ENCODE data around the gene CBX8. TPM values are rescaled to one million over a fixed set of nuclear protein-coding genes. Genes with fewer than 3 reads are reported as not detected.

Gene CBX8
- total RNA-seq, 2 experiments from 2014 or later = 7.0 to 9.4 TPM

- Mint-ChIP-seq H3K27ac (no peak overlapping the region), H3K27me3 (peaks cover 42% of the 10 kb centered on the region), H3K36me3 (ENCODE audit: low read depth) (no peaks in the 10 kb centered on the region), H3K9me3 (no peaks in the 10 kb centered on the region), H3K4me3 (no peak overlapping the region), H3K4me1 (ENCODE audit: low read depth) (peaks cover 19% of the 10 kb centered on the region)
- ATAC-seq (no peak), DNase-seq (no peak)
- intact Hi-C loops (cut with micrococcal nuclease) = loop anchor here (10.0 kb wide), 2 partner anchors 96 to 246 kb away; no protein-coding TSS in a partner anchor
- ChIA-PET POLR2A (interaction anchor here (0.6 to 1.0 kb wide), 2 partner anchors 11 to 276 kb away, joined by 3 read pairs; no protein-coding TSS in a partner anchor), CTCF (interaction anchor here (0.8 to 1.4 kb wide), 4 partner anchors 14 to 97 kb away, joined by 3 read pairs; no protein-coding TSS in a partner anchor)
- no peak for TF ChIP-seq CTCF (IDR thresholded peaks at IDR 0.05)
These were observed 47.6 kb downstream of the CBX8 start for GRCh38 chr17:79749156-79749815.

DNA sequence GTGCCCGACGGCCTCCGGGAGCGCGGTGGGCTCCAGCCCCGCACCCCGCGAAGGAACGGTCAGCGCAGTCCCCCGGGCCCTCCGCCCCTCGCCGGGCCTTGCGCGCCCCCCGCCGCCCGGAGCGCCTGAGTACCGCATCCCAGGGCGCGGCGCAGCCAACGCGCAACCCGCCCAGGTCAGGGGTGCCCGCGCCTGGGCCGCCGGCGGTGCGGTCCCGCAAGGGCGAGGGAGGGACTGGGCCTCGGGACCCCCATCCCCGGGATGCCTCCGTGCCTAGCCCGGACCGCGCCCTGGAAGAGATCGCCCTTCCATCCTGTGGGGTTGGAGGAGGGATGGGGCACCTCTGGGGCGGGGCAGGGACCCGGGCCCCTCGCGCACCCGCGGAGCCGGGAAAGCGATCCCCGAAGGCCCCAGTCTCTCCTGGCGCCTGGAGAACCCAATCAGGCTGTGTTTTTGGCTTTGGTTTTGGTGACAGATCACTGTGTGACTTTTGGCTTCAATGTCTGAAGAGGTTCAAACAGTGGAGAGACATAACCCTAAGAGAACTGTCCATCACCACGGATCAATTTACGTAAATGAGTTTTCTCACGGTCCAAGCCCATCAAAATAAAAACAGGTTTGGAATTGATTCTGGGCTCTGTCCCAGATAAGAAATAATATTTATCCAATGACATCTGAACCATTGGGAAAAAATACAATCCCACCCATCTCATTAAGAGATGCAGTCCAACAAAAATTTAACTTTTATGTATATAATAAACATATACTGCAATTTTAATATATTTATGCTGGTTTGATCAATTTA lies 48.4 kb downstream of the CBX8 start:
- no peak overlapping the region for H3K27ac Mint-ChIP-seq
- DNase-seq (no peak), ATAC-seq (no peak)
- ChIA-PET CTCF (no interaction called here), POLR2A (no interaction called here)
- intact Hi-C loops (cut with micrococcal nuclease) = loop anchor here (10.0 kb wide), 2 partner anchors 96 to 246 kb away; no protein-coding TSS in a partner anchor
- H3K9me3 Mint-ChIP-seq = no peaks in the 10 kb centered on the region
- no peak overlapping the region for H3K4me3 Mint-ChIP-seq
- no peaks in the 10 kb centered on the region for H3K36me3 Mint-ChIP-seq (ENCODE audit: low read depth)
- peaks cover 42% of the 10 kb centered on the region for H3K27me3 Mint-ChIP-seq
- peaks cover 19% of the 10 kb centered on the region for H3K4me1 Mint-ChIP-seq (ENCODE audit: low read depth)
- no peak for TF ChIP-seq CTCF (IDR thresholded peaks at IDR 0.05)

- H3K4me3 Mint-ChIP-seq = no peak overlapping the region
- no peak for ATAC-seq
- no peak overlapping the region for H3K27ac Mint-ChIP-seq
- ChIA-PET POLR2A (interaction anchor here (1.3 to 1.9 kb wide), 2 partner anchors 13 to 57 kb away, joined by 3 to 4 read pairs; no protein-coding TSS in a partner anchor), CTCF (interaction anchor here (1.8 to 2.5 kb wide), 3 partner anchors 49 to 95 kb away, joined by 7 read pairs; partner anchors contain the start of gene CBX8)
- H3K9me3 Mint-ChIP-seq = no peaks in the 10 kb centered on the region
- H3K4me1 Mint-ChIP-seq (ENCODE audit: low read depth) = peaks cover 19% of the 10 kb centered on the region
- peaks cover 40% of the 10 kb centered on the region for H3K27me3 Mint-ChIP-seq
- H3K36me3 Mint-ChIP-seq (ENCODE audit: low read depth) = no peaks in the 10 kb centered on the region
- TF ChIP-seq CTCF (IDR thresholded peaks at IDR 0.05) = no peak
- peak; percentile 24 for DNase-seq
- intact Hi-C loops (cut with micrococcal nuclease) = loop anchor here (10.0 kb wide), 2 partner anchors 97 to 247 kb away; no protein-coding TSS in a partner anchor
These were observed 49.2 kb downstream of the CBX8 start for GRCh38 chr17:79747508-79748294.

- no peaks in the 10 kb centered on the region for H3K9me3 Mint-ChIP-seq
- ATAC-seq (no peak), DNase-seq (no peak)
- POLR2A ChIA-PET = interaction anchor here (1.2 to 1.9 kb wide), 4 partner anchors 13 to 92 kb away, joined by 3 to 4 read pairs (median 4); no protein-coding TSS in a partner anchor
- intact Hi-C loops (cut with micrococcal nuclease) = loop anchor here (10.0 kb wide), 2 partner anchors 98 to 248 kb away; no protein-coding TSS in a partner anchor
- no peak overlapping the region for H3K4me3 Mint-ChIP-seq
- no peak for TF ChIP-seq CTCF (IDR thresholded peaks at IDR 0.05)
- no peak overlapping the region for H3K27ac Mint-ChIP-seq
- H3K27me3 Mint-ChIP-seq = peaks cover 39% of the 10 kb centered on the region
- CTCF ChIA-PET = interaction anchor here (1.0 to 2.5 kb wide), 10 partner anchors 12 to 223 kb away, joined by 3 to 19 read pairs (median 6); partner anchors contain the start of gene CBX8
- H3K4me1 Mint-ChIP-seq (ENCODE audit: low read depth) = peaks cover 17% of the 10 kb centered on the region
- no peaks in the 10 kb centered on the region for H3K36me3 Mint-ChIP-seq (ENCODE audit: low read depth)
These were observed 49.9 kb downstream of the CBX8 start for GRCh38 chr17:79746889-79747507.
